ENCODE results near the gene MINAR1.

GRCh38 chr15:79451361-79451999 is 19.3 kb downstream of the MINAR1 start:
- TF ChIP-seq CTCF (IDR thresholded peaks at IDR 0.05): no peak
- no peak for TF ChIP-seq POLR2A (IDR thresholded peaks at IDR 0.05)
